Uterus (tissue), 4 donors: ENCODE data around the gene ANXA6. TPM values are rescaled to one million over a fixed set of nuclear protein-coding genes. Genes with fewer than 3 reads are reported as not detected.
"Not testable (repeated sequence)": the region's sequence is repeated elsewhere in the genome, so short reads cannot be mapped to it uniquely, and the experiment has no call there.

Source experiments
- DNase-seq, 2 donors: peaks; one replicate each; pipeline ENCODE4 v3.0.0-alpha.2; 2019 to 2020
- H3K27ac ChIP-seq, 2 donors: fragments of 200-600 bp; sonication (generic); 1 replicate in 1 of 2; 2 replicates in 1 of 2; pipeline ENCODE4 v1.5.1; 2016 to 2018
- H3K27me3 ChIP-seq, 2 donors: fragments of 200-600 bp; sonication (generic); one replicate each; pipeline ENCODE4 v1.5.1; 2018 to 2019; ENCODE audit warnings: control low read depth in 1 of 2
- H3K36me3 ChIP-seq, 2 donors: fragments of 200-600 bp; sonication (generic); one replicate each; pipeline ENCODE4 v1.5.1; 2019; ENCODE audit warnings: control low read depth in 1 of 2
- H3K4me1 ChIP-seq, 2 donors: fragments of 200-600 bp; sonication (generic); one replicate each; pipeline ENCODE4 v1.5.1; 2018 to 2019; ENCODE audit warnings: control low read depth in 1 of 2
- H3K4me3 ChIP-seq, 2 donors: fragments of 200-600 bp; sonication (generic); 1 replicate in 1 of 2; 2 replicates in 1 of 2; pipeline ENCODE4 v1.5.1; 2018 to 2019; ENCODE audit warnings: mild to moderate bottlenecking in 1 of 2
- H3K9me3 ChIP-seq, 2 donors: fragments of 200-600 bp; sonication (generic); one replicate each; pipeline ENCODE4 v1.5.1; 2019; ENCODE audit warnings: control low read depth in 1 of 2
- POLR2A ChIP-seq, 2 donors: fragments of 450-650 bp; IDR thresholded peaks; one replicate each; pipeline ENCODE4 v1.6.1; 2016; ENCODE audit warnings: antibody characterized with exemption in 2 of 2, mild to moderate bottlenecking in 1 of 2, moderate library complexity in 1 of 2
- intact Hi-C: fragments of 100-400 bp; cut with DNase I; formaldehyde crosslinking; loops from one replicate; pipeline ENCODE4 v1.15.1; 2023; ENCODE audit warnings: low total_unique reads
- total RNA-seq, 4 donors: library from RNA; depleted of rRNA in 3 of 4; stranded (reverse); fragments of >200 nt in 3 of 4; gene quantifications; one replicate each; pipeline versions ENCODE4 v1.1.0 to v1.2.4, GENCODE V29; 2014 to 2023
- TF ChIP-seq, protein P1 (sequence below), 4 experiments: fragments of 200-600 bp in 2 of 4; fragments of 450-650 bp in 2 of 4; sonication (generic) in 2 of 4; IDR thresholded peaks; one replicate each; pipeline ENCODE4 v1.5.1; 2016 to 2019; ENCODE audit warnings: antibody characterized with exemption in 4 of 4, mild to moderate bottlenecking in 2 of 4, moderate library complexity in 1 of 4
- donor health status: DM: yes; HTN: yes; CAD: no.

Gene ANXA6
- total RNA-seq, 4 donors from 2014 or later = 131 to 346 (median 252) TPM

DNA sequence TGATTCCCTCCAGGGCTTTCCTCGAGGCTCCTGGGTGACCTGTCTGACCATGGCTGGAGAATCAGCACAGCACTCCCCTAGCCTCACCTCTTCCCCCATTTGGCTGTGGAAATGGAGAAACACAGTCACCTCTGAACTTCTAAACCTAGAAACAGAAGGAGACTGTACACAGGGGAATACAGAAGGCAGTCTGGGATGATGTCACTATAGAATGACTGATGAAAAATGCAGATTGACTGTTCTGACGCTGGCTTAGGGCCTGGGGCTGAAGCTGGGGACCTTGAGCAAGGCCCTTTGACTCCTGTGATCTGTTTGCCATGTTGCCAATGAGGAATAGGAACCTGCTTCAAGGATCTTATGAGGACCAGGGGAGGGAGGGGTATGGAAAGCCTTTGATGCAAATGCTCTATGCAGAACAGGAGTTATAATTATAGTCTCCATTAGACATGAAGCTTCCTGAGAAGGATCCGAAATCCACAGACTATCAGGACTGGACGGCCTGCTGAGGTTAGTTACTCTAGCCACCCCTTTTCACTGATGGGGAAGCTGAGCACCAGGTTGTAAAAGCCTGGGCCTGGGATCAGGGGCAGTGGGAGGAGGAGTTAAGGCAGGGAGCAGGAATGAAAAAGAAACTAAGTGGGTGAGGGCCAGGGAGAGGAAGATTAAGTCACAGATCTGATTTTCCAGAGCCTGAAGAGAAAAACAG lies 24.4 kb upstream of the ANXA6 start:
- DNase-seq = no peak
- TF ChIP-seq, protein P1, sequence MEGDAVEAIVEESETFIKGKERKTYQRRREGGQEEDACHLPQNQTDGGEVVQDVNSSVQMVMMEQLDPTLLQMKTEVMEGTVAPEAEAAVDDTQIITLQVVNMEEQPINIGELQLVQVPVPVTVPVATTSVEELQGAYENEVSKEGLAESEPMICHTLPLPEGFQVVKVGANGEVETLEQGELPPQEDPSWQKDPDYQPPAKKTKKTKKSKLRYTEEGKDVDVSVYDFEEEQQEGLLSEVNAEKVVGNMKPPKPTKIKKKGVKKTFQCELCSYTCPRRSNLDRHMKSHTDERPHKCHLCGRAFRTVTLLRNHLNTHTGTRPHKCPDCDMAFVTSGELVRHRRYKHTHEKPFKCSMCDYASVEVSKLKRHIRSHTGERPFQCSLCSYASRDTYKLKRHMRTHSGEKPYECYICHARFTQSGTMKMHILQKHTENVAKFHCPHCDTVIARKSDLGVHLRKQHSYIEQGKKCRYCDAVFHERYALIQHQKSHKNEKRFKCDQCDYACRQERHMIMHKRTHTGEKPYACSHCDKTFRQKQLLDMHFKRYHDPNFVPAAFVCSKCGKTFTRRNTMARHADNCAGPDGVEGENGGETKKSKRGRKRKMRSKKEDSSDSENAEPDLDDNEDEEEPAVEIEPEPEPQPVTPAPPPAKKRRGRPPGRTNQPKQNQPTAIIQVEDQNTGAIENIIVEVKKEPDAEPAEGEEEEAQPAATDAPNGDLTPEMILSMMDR (IDR thresholded peaks at IDR 0.05) = no peak
- TF ChIP-seq POLR2A (IDR thresholded peaks at IDR 0.05) = no peak
- H3K36me3 ChIP-seq = no peaks in the 10 kb centered on the region

GRCh38 chr5:151180291-151180690 lies 22.7 kb upstream of the ANXA6 start:
- Histone ChIP-seq H3K36me3 (no peaks in the 10 kb centered on the region), H3K27me3 (no peaks in the 10 kb centered on the region), H3K4me1 (no peaks in the 10 kb centered on the region), H3K4me3 (no peak overlapping the region), H3K9me3 (no peaks in the 10 kb centered on the region), H3K27ac (no peak overlapping the region)
- intact Hi-C loops = no loop called here
- TF ChIP-seq, protein P1 (IDR thresholded peaks at IDR 0.05) = no peak
- TF ChIP-seq POLR2A (IDR thresholded peaks at IDR 0.05) = no peak
- DNase-seq = peak in 1 of 2 donors; percentile 10

More for the DNA sequence above, 24.4 kb upstream of the ANXA6 start:
- H3K27me3 ChIP-seq = no peaks in the 10 kb centered on the region
- H3K27ac ChIP-seq = no peak overlapping the region
- intact Hi-C loops = no loop called here
- H3K9me3 ChIP-seq = no peaks in the 10 kb centered on the region
- H3K4me1 ChIP-seq = no peaks in the 10 kb centered on the region
- H3K4me3 ChIP-seq = no peak overlapping the region

DNA sequence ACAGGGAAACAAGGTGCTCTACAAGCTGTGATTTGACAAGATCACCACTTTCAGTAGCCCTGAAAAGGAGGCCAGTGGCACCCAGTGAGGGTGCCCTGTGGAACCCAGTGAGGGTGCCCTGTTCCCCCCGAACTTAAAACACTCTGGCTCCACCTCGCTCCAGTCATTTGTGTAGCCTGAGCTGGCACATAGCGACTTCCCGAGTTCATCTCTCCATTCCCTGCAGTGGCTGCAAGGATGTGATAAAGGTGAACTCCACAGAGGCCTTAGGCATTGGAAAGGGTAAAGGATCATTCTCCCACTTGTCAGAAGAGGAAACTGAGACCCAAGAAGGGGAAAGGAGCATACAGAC lies 21.9 kb upstream of the ANXA6 start:
- intact Hi-C loops = no loop called here
- no peaks in the 10 kb centered on the region for H3K9me3 ChIP-seq
- no peak overlapping the region for H3K4me3 ChIP-seq
- H3K27me3 ChIP-seq = no peaks in the 10 kb centered on the region
- H3K4me1 ChIP-seq = no peaks in the 10 kb centered on the region
- TF ChIP-seq, protein P1 (IDR thresholded peaks at IDR 0.05) = no peak
- no peak for TF ChIP-seq POLR2A (IDR thresholded peaks at IDR 0.05)
- no peak for DNase-seq
- H3K27ac ChIP-seq = no peak overlapping the region
- no peaks in the 10 kb centered on the region for H3K36me3 ChIP-seq

DNA sequence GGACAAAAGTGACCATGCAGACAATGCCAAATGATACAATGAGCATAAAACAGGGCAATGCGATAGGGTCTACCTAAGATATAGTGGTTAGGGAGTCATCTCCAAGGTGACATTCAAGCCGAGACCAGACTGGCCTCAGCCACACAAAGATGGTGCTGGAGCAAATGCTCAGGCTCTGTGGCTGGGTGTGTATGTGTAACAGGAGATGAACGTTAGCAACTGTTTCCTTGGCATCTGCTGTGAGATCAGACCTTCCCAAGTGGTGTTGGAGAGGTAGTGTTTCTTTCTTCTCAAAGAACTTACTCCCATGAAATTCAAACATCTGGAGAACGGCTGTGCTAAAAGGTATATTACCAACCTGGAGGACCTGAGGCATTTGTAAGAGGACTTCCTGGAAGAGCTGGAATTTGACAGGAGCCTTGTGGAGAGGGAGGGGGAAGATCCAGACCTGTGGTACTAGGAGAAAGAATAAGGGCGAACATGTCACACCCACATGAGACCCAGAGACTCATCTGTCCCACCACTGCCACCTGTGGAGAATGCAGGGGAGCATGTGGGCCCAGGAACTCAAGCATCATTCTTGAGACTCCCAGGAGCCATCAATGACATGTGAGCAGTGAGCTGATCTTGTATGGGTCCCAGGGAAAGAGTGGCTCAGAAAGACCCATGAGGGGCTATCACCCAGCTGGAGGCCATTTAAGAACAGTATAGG lies 21.4 kb upstream of the ANXA6 start:
- H3K27me3 ChIP-seq = no peaks in the 10 kb centered on the region
- H3K4me3 ChIP-seq = no peak overlapping the region
- no peak for TF ChIP-seq POLR2A (IDR thresholded peaks at IDR 0.05)
- TF ChIP-seq, protein P1 (IDR thresholded peaks at IDR 0.05) = no peak
- no peaks in the 10 kb centered on the region for H3K36me3 ChIP-seq
- DNase-seq = no peak
- H3K4me1 ChIP-seq = no peaks in the 10 kb centered on the region
- intact Hi-C loops = no loop called here
- no peaks in the 10 kb centered on the region for H3K9me3 ChIP-seq
- H3K27ac ChIP-seq = no peak overlapping the region

DNA sequence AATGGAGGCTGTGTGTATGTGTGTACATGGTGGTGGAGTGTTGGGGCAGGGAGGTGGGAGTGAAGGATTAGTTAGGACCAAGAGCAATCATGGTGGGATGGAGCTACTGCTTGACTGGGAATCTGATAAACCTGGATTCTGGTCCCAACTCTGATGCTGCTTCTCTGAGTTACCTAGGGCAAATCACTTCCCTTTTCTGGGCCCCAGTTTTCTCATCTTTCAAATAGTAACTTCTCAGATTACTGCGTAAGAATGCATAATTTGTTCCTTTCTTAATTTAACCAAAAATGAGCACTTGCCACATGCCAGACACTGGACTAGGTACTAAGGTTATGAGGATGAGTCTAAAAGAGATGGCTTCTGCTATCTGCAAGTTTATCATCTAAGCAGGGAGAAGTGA lies 20.8 kb upstream of the ANXA6 start:
- TF ChIP-seq, protein P1 (IDR thresholded peaks at IDR 0.05) = no peak
- no peak for TF ChIP-seq POLR2A (IDR thresholded peaks at IDR 0.05)
- DNase-seq = peak in 1 of 2 donors; percentile 3
- H3K4me3 ChIP-seq = no peak overlapping the region
- intact Hi-C loops = no loop called here
- H3K9me3 ChIP-seq = no peaks in the 10 kb centered on the region
- no peaks in the 10 kb centered on the region for H3K4me1 ChIP-seq
- no peak overlapping the region for H3K27ac ChIP-seq
- no peaks in the 10 kb centered on the region for H3K36me3 ChIP-seq
- H3K27me3 ChIP-seq = no peaks in the 10 kb centered on the region

- H3K9me3 ChIP-seq, H3K27ac ChIP-seq, intact Hi-C loops: not testable (repeated sequence)
Observed at GRCh38 chr5:151176268-151176667, 18.7 kb upstream of the ANXA6 start.

More at GRCh38 chr5:151176268-151176667, 18.7 kb upstream of the ANXA6 start:
- H3K36me3 ChIP-seq, H3K4me3 ChIP-seq, H3K4me1 ChIP-seq, H3K27me3 ChIP-seq: not testable (repeated sequence)
- DNase-seq = peak in 1 of 2 donors; percentile 8
